Inflammatory macrophage (primary cell): Measurements from ENCODE around the gene SLC35G1.

ENCODE experiments used
- DNase-seq, 2 donors: peaks; one replicate each; pipeline ENCODE4 v3.0.0-alpha.2; 2020 to 2022

Gene SLC35G1

GRCh38 chr10:93879273-93879672 is 14.5 kb upstream of the SLC35G1 start:
- no peak for DNase-seq

- no peak for DNase-seq
Measured at GRCh38 chr10:93894516-93895378, 969 bp downstream of the SLC35G1 start.

GRCh38 chr10:93897070-93897780 is 3.4 kb downstream of the SLC35G1 start:
- DNase-seq: no peak

- no peak for DNase-seq
Measured at GRCh38 chr10:93899109-93899508, 5.3 kb downstream of the SLC35G1 start.

GRCh38 chr10:93903051-93903450 is 9.3 kb downstream of the SLC35G1 start:
- no peak for DNase-seq

GRCh38 chr10:93904901-93905300 is 11.1 kb downstream of the SLC35G1 start:
- DNase-seq: no peak

- no peak for DNase-seq
Measured at GRCh38 chr10:93907059-93907458, 13.3 kb downstream of the SLC35G1 start.

GRCh38 chr10:93911866-93912265 is 18.1 kb downstream of the SLC35G1 start:
- DNase-seq: no peak

GRCh38 chr10:93912444-93912843 is 18.7 kb downstream of the SLC35G1 start:
- DNase-seq: no peak

- DNase-seq: no peak
Measured at GRCh38 chr10:93913706-93914105, 19.9 kb downstream of the SLC35G1 start.

- DNase-seq: no peak
Measured at GRCh38 chr10:93915598-93915997, 21.8 kb downstream of the SLC35G1 start.

GRCh38 chr10:93916257-93917063 is 22.7 kb downstream of the SLC35G1 start:
- no peak for DNase-seq

- no peak for DNase-seq
Measured at GRCh38 chr10:93917064-93917391, 23.2 kb downstream of the SLC35G1 start.

GRCh38 chr10:93917821-93918220 is 24.0 kb downstream of the SLC35G1 start:
- DNase-seq: no peak

- peak; percentile 6 to 14 for DNase-seq
Measured at GRCh38 chr10:93921338-93921737, 27.6 kb downstream of the SLC35G1 start.

- no peak for DNase-seq
Measured at GRCh38 chr10:93926613-93927012, 32.8 kb downstream of the SLC35G1 start.

GRCh38 chr10:93938140-93938539 is 44.4 kb downstream of the SLC35G1 start:
- no peak for DNase-seq

GRCh38 chr10:93940881-93941280 is 47.1 kb downstream of the SLC35G1 start:
- DNase-seq: no peak

GRCh38 chr10:93941606-93942005 is 47.8 kb downstream of the SLC35G1 start:
- DNase-seq: no peak

GRCh38 chr10:93945819-93946218 is 52.0 kb downstream of the SLC35G1 start:
- no peak for DNase-seq

GRCh38 chr10:93947055-93947454 is 53.3 kb downstream of the SLC35G1 start:
- no peak for DNase-seq

GRCh38 chr10:93947524-93947923 is 53.7 kb downstream of the SLC35G1 start:
- DNase-seq: no peak

- no peak for DNase-seq
Measured at GRCh38 chr10:93951905-93952304, 58.1 kb downstream of the SLC35G1 start.
